Measurements from ENCODE around the gene TRDN. TPM values are rescaled to one million over a fixed set of nuclear protein-coding genes. Genes with fewer than 3 reads are reported as not detected.

TRDN gene
- total RNA-seq, result under 1 TPM; 0.23 to 0.33 TPM
- polyA plus RNA-seq, result under 1 TPM in 1 of 2 donors, not detected in 1; 0.03 TPM
- long read RNA-seq, donor 1, partial matches to known transcripts, result 0 of 2 reads
- long read RNA-seq, donor 1, other reads (novel, unspliced or antisense), result 2 of 2 reads
- long read RNA-seq, donor 2, partial matches to known transcripts, result 0 of 1 reads
- long read RNA-seq, donor 2, other reads (novel, unspliced or antisense), result 1 of 1 reads

- H3K4me3 ChIP-seq (ENCODE audit: low read length in 2 of 2), result no peak within 1 kb of the TSS
- ATAC-seq (ENCODE audit: low FRiP score), result no peak
- intact Hi-C loops (cut with DNase I), result no loop called here
Observed at GRCh38 chr6:123636782-123637181, at the start of gene TRDN. Gene TRDN (minus strand): TSS chr6:123636950. CDS start chr6:123636775, 175 bp downstream.

GRCh38 chr6:123681957-123682462 lies 45.3 kb upstream of the TRDN start:
- ATAC-seq (ENCODE audit: low FRiP score) (no peak), DNase-seq (no peak)
- no peaks in the 10 kb centered on the region for H3K27me3 ChIP-seq (ENCODE audit: control insufficient read depth in 1 of 2, insufficient read depth in 2 of 2, low read length in 1 of 2)
- intact Hi-C loops (cut with DNase I), result no loop called here
- 76 to 92% methylated on average over 1 of the region's 1 CpG for WGBS, 2 donors
- no peaks in the 10 kb centered on the region for H3K4me1 ChIP-seq (ENCODE audit: control insufficient read depth in 1 of 2, insufficient read depth in 2 of 2, low read length in 2 of 2)
- H3K36me3 ChIP-seq (ENCODE audit: control insufficient read depth in 1 of 2, insufficient read depth in 2 of 2, low read length in 1 of 2), result no peaks in the 10 kb centered on the region
- H3K9me3 ChIP-seq (ENCODE audit: control insufficient read depth, low read length), result no peaks in the 10 kb centered on the region
- no peak overlapping the region for H3K4me3 ChIP-seq (ENCODE audit: low read length in 2 of 2)
- no peak overlapping the region for H3K27ac ChIP-seq (ENCODE audit: low read depth in 1 of 2, low read length in 2 of 2)

More at GRCh38 chr6:123636782-123637181, at the start of gene TRDN:
- Histone ChIP-seq H3K27ac (ENCODE audit: low read depth in 1 of 2, low read length in 2 of 2) (no peak within 1 kb of the TSS), H3K36me3 (ENCODE audit: control insufficient read depth in 1 of 2, insufficient read depth in 2 of 2, low read length in 1 of 2) (no peaks in the 10 kb centered on the region), H3K27me3 (ENCODE audit: control insufficient read depth in 1 of 2, insufficient read depth in 2 of 2, low read length in 1 of 2) (no peaks in the 10 kb centered on the region), H3K9me3 (ENCODE audit: control insufficient read depth, low read length) (no peaks in the 10 kb centered on the region), H3K4me1 (ENCODE audit: control insufficient read depth in 1 of 2, insufficient read depth in 2 of 2, low read length in 2 of 2) (no peaks in the 10 kb centered on the region)
- no peak for DNase-seq
- WGBS, 2 donors, result 58 to 64% methylated on average over 3 of the region's 3 CpGs

- ATAC-seq (ENCODE audit: low FRiP score), result no peak
- WGBS, 2 donors, result 41 to 43% methylated on average over 4 of the region's 4 CpGs
- H3K27me3 ChIP-seq (ENCODE audit: control insufficient read depth in 1 of 2, insufficient read depth in 2 of 2, low read length in 1 of 2), result no peaks in the 10 kb centered on the region
- H3K4me3 ChIP-seq (ENCODE audit: low read length in 2 of 2), result no peak overlapping the region
- H3K4me1 ChIP-seq (ENCODE audit: control insufficient read depth in 1 of 2, insufficient read depth in 2 of 2, low read length in 2 of 2), result no peaks in the 10 kb centered on the region
- no peak overlapping the region for H3K27ac ChIP-seq (ENCODE audit: low read depth in 1 of 2, low read length in 2 of 2)
- intact Hi-C loops (cut with DNase I), result no loop called here
- H3K9me3 ChIP-seq (ENCODE audit: control insufficient read depth, low read length), result no peaks in the 10 kb centered on the region
- DNase-seq, result no peak
- no peaks in the 10 kb centered on the region for H3K36me3 ChIP-seq (ENCODE audit: control insufficient read depth in 1 of 2, insufficient read depth in 2 of 2, low read length in 1 of 2)
Observed at GRCh38 chr6:123677897-123678296, 41.1 kb upstream of the TRDN start.

GRCh38 chr6:123676793-123677192 lies 40.0 kb upstream of the TRDN start:
- H3K4me1 ChIP-seq (ENCODE audit: control insufficient read depth in 1 of 2, insufficient read depth in 2 of 2, low read length in 2 of 2), result no peaks in the 10 kb centered on the region
- intact Hi-C loops (cut with DNase I), result no loop called here
- no peak overlapping the region for H3K4me3 ChIP-seq (ENCODE audit: low read length in 2 of 2)
- H3K27ac ChIP-seq (ENCODE audit: low read depth in 1 of 2, low read length in 2 of 2), result no peak overlapping the region
- H3K36me3 ChIP-seq (ENCODE audit: control insufficient read depth in 1 of 2, insufficient read depth in 2 of 2, low read length in 1 of 2), result no peaks in the 10 kb centered on the region
- H3K9me3 ChIP-seq (ENCODE audit: control insufficient read depth, low read length), result no peaks in the 10 kb centered on the region
- H3K27me3 ChIP-seq (ENCODE audit: control insufficient read depth in 1 of 2, insufficient read depth in 2 of 2, low read length in 1 of 2), result no peaks in the 10 kb centered on the region
- ATAC-seq (ENCODE audit: low FRiP score), result no peak
- WGBS, 2 donors, result 44 to 58% methylated on average over 1 of the region's 1 CpG
- DNase-seq, result no peak

- 74 to 82% methylated on average over 3 of the region's 3 CpGs for WGBS, 2 donors
- H3K27ac ChIP-seq (ENCODE audit: low read depth in 1 of 2, low read length in 2 of 2), result no peak overlapping the region
- no peak overlapping the region for H3K4me3 ChIP-seq (ENCODE audit: low read length in 2 of 2)
- no peaks in the 10 kb centered on the region for H3K36me3 ChIP-seq (ENCODE audit: control insufficient read depth in 1 of 2, insufficient read depth in 2 of 2, low read length in 1 of 2)
- ATAC-seq (ENCODE audit: low FRiP score) (no peak), DNase-seq (no peak)
- intact Hi-C loops (cut with DNase I), result no loop called here
- H3K27me3 ChIP-seq (ENCODE audit: control insufficient read depth in 1 of 2, insufficient read depth in 2 of 2, low read length in 1 of 2), result no peaks in the 10 kb centered on the region
- H3K9me3 ChIP-seq (ENCODE audit: control insufficient read depth, low read length), result no peaks in the 10 kb centered on the region
- no peaks in the 10 kb centered on the region for H3K4me1 ChIP-seq (ENCODE audit: control insufficient read depth in 1 of 2, insufficient read depth in 2 of 2, low read length in 2 of 2)
Observed at GRCh38 chr6:123668965-123669591, 32.3 kb upstream of the TRDN start.

DNA sequence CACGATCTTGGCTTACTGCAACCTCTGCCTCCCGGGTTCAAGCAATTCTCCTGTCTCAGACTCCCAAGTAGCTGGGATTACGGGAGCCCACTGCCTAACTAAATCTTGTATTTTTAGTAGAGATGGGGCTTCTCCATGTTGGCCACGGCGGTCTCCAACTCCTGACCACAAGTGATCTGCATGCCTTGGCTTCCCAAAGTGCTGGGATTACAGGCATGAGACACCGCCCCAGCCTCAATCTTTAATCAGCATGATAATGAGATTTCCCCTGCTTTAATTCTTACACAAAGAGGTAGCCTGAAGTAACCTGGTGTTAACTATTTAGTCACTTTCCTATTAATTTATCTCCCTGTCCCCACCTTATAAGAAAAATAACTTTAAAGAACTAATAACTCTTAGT lies 31.3 kb upstream of the TRDN start:
- Histone ChIP-seq H3K9me3 (ENCODE audit: control insufficient read depth, low read length) (no peaks in the 10 kb centered on the region), H3K27ac (ENCODE audit: low read depth in 1 of 2, low read length in 2 of 2) (no peak overlapping the region), H3K36me3 (ENCODE audit: control insufficient read depth in 1 of 2, insufficient read depth in 2 of 2, low read length in 1 of 2) (no peaks in the 10 kb centered on the region), H3K27me3 (ENCODE audit: control insufficient read depth in 1 of 2, insufficient read depth in 2 of 2, low read length in 1 of 2) (no peaks in the 10 kb centered on the region), H3K4me1 (ENCODE audit: control insufficient read depth in 1 of 2, insufficient read depth in 2 of 2, low read length in 2 of 2) (no peaks in the 10 kb centered on the region), H3K4me3 (ENCODE audit: low read length in 2 of 2) (no peak overlapping the region)
- intact Hi-C loops (cut with DNase I), result no loop called here
- WGBS, 2 donors, result 89 to 91% methylated on average over 6 of the region's 6 CpGs
- no peak for DNase-seq
- ATAC-seq (ENCODE audit: low FRiP score), result no peak

- Histone ChIP-seq H3K27ac (ENCODE audit: low read depth in 1 of 2, low read length in 2 of 2) (no peak overlapping the region), H3K36me3 (ENCODE audit: control insufficient read depth in 1 of 2, insufficient read depth in 2 of 2, low read length in 1 of 2) (no peaks in the 10 kb centered on the region), H3K4me1 (ENCODE audit: control insufficient read depth in 1 of 2, insufficient read depth in 2 of 2, low read length in 2 of 2) (no peaks in the 10 kb centered on the region), H3K9me3 (ENCODE audit: control insufficient read depth, low read length) (no peaks in the 10 kb centered on the region), H3K4me3 (ENCODE audit: low read length in 2 of 2) (no peak overlapping the region), H3K27me3 (ENCODE audit: control insufficient read depth in 1 of 2, insufficient read depth in 2 of 2, low read length in 1 of 2) (no peaks in the 10 kb centered on the region)
- no peak for DNase-seq
- ATAC-seq (ENCODE audit: low FRiP score), result no peak
- intact Hi-C loops (cut with DNase I), result no loop called here
Observed at GRCh38 chr6:123663436-123663835, 26.7 kb upstream of the TRDN start.

- ATAC-seq (ENCODE audit: low FRiP score) (no peak), DNase-seq (no peak)
- intact Hi-C loops (cut with DNase I), result no loop called here
- Histone ChIP-seq H3K9me3 (ENCODE audit: control insufficient read depth, low read length) (no peaks in the 10 kb centered on the region), H3K27ac (ENCODE audit: low read depth in 1 of 2, low read length in 2 of 2) (no peak overlapping the region), H3K36me3 (ENCODE audit: control insufficient read depth in 1 of 2, insufficient read depth in 2 of 2, low read length in 1 of 2) (no peaks in the 10 kb centered on the region), H3K27me3 (ENCODE audit: control insufficient read depth in 1 of 2, insufficient read depth in 2 of 2, low read length in 1 of 2) (no peaks in the 10 kb centered on the region), H3K4me3 (ENCODE audit: low read length in 2 of 2) (no peak overlapping the region), H3K4me1 (ENCODE audit: control insufficient read depth in 1 of 2, insufficient read depth in 2 of 2, low read length in 2 of 2) (no peaks in the 10 kb centered on the region)
- 20 to 31% methylated on average over 3 of the region's 3 CpGs for WGBS, 2 donors
Observed at GRCh38 chr6:123662757-123663156, 26.0 kb upstream of the TRDN start.

Data from aorta (tissue), 5 donors.